ENCODE data around the gene ARFGAP1. TPM values are rescaled to one million over a fixed set of nuclear protein-coding genes. Genes with fewer than 3 reads are reported as not detected.

The ARFGAP1 gene
- total and polyA plus RNA-seq, 2 donors from 2014 or later = 40.4 to 84.3 TPM

GRCh38 chr20:63273059-63273579 is 506 bp downstream of the ARFGAP1 start:
- no peak for FAIRE-seq
- DNase-seq = peak in 1 of 5 donors; percentile 61
- peak overlapping the region; percentile 64 to 85 (median 73) for H3K4me3 ChIP-seq (ENCODE audit: low read length in 3 of 3)
- intact Hi-C loops (cut with DNase I) = no loop called here
- TF ChIP-seq CTCF (IDR thresholded peaks at IDR 0.05; ENCODE audit: borderline replicate concordance, extremely low read depth, insufficient read depth) = no peak
- peak overlapping the region; percentile 47 to 81 (median 80) for H3K9ac ChIP-seq (ENCODE audit: low read length in 3 of 3)
- H3K9me3 ChIP-seq (ENCODE audit: control insufficient read depth in 2 of 3, insufficient read depth in 1 of 3, low read length in 3 of 3) = no peaks in the 10 kb centered on the region
- no peak overlapping the region for H3K27ac ChIP-seq (ENCODE audit: low read depth in 2 of 2, low read length in 2 of 2)
- peaks cover 0 to 7% (median 2%) of the 10 kb centered on the region in 3 donors for H3K36me3 ChIP-seq (ENCODE audit: control insufficient read depth in 2 of 3, insufficient read depth in 3 of 3, low read length in 3 of 3)
- no peaks in the 10 kb centered on the region for H3K27me3 ChIP-seq (ENCODE audit: control insufficient read depth, insufficient read depth, low read length)
- peaks cover 0 to 13% (median 9%) of the 10 kb centered on the region in 3 donors for H3K4me1 ChIP-seq (ENCODE audit: control insufficient read depth in 2 of 3, insufficient read depth in 2 of 3, low read depth in 1 of 3, low read length in 3 of 3)

GRCh38 chr20:63273635-63274380 is 1.2 kb downstream of the ARFGAP1 start:
- no peak overlapping the region for H3K27ac ChIP-seq (ENCODE audit: low read depth in 2 of 2, low read length in 2 of 2)
- no peak for DNase-seq
- no peak for FAIRE-seq
- no peak for TF ChIP-seq CTCF (IDR thresholded peaks at IDR 0.05; ENCODE audit: borderline replicate concordance, extremely low read depth, insufficient read depth)
- H3K4me3 ChIP-seq (ENCODE audit: low read length in 3 of 3) = peak overlapping the region; percentile 64 to 85 (median 73)
- peaks cover 0 to 9% (median 2%) of the 10 kb centered on the region in 3 donors for H3K36me3 ChIP-seq (ENCODE audit: control insufficient read depth in 2 of 3, insufficient read depth in 3 of 3, low read length in 3 of 3)
- H3K9ac ChIP-seq (ENCODE audit: low read length in 3 of 3) = peak overlapping the region; percentile 47 to 81 (median 80)
- intact Hi-C loops (cut with DNase I) = no loop called here
- H3K4me1 ChIP-seq (ENCODE audit: control insufficient read depth in 2 of 3, insufficient read depth in 2 of 3, low read depth in 1 of 3, low read length in 3 of 3) = peaks cover 0 to 13% (median 9%) of the 10 kb centered on the region in 3 donors
- H3K9me3 ChIP-seq (ENCODE audit: control insufficient read depth in 2 of 3, insufficient read depth in 1 of 3, low read length in 3 of 3) = no peaks in the 10 kb centered on the region
- no peaks in the 10 kb centered on the region for H3K27me3 ChIP-seq (ENCODE audit: control insufficient read depth, insufficient read depth, low read length)

- H3K4me1 ChIP-seq (ENCODE audit: control insufficient read depth in 2 of 3, insufficient read depth in 2 of 3, low read depth in 1 of 3, low read length in 3 of 3) = peaks cover 0 to 13% (median 9%) of the 10 kb centered on the region in 3 donors
- H3K9ac ChIP-seq (ENCODE audit: low read length in 3 of 3) = peak overlapping the region in 1 of 3 donors; percentile 12
- no peak overlapping the region for H3K27ac ChIP-seq (ENCODE audit: low read depth in 2 of 2, low read length in 2 of 2)
- no peak overlapping the region for H3K4me3 ChIP-seq (ENCODE audit: low read length in 3 of 3)
- TF ChIP-seq CTCF (IDR thresholded peaks at IDR 0.05; ENCODE audit: borderline replicate concordance, extremely low read depth, insufficient read depth) = no peak
- peaks cover 2 to 13% (median 3%) of the 10 kb centered on the region in 3 donors for H3K36me3 ChIP-seq (ENCODE audit: control insufficient read depth in 2 of 3, insufficient read depth in 3 of 3, low read length in 3 of 3)
- H3K9me3 ChIP-seq (ENCODE audit: control insufficient read depth in 2 of 3, insufficient read depth in 1 of 3, low read length in 3 of 3) = no peaks in the 10 kb centered on the region
- intact Hi-C loops (cut with DNase I) = no loop called here
- FAIRE-seq (no peak), DNase-seq (no peak)
- no peaks in the 10 kb centered on the region for H3K27me3 ChIP-seq (ENCODE audit: control insufficient read depth, insufficient read depth, low read length)
Observed at GRCh38 chr20:63274381-63275228, 2.0 kb downstream of the ARFGAP1 start.
